Activated T-cell treated with anti-CD3 and anti-CD28 coated beads for 4 hours (primary cell): Measurements from ENCODE around the gene ATP2C2.

ENCODE experiments used
- DNase-seq: peaks from one replicate; pipeline ENCODE4 v3.0.0-alpha.2; 2020

The ATP2C2 gene

GRCh38 chr16:84502075-84502474 is 133.7 kb downstream of the ATP2C2 start:
- DNase-seq, result no peak

GRCh38 chr16:84502581-84502980 is 134.2 kb downstream of the ATP2C2 start:
- no peak for DNase-seq

- no peak for DNase-seq
These were observed 135.5 kb downstream of the ATP2C2 start for GRCh38 chr16:84503751-84504395.

- DNase-seq, result peak; percentile 96
These were observed 136.3 kb downstream of the ATP2C2 start, which contains the start of gene MEAK7 for GRCh38 chr16:84504420-84505248. Gene MEAK7, minus strand, starts transcription at chr16:84504659. Its CDS starts 6,573 bp downstream, at chr16:84498086.

- no peak for DNase-seq
These were observed 137.2 kb downstream of the ATP2C2 start for GRCh38 chr16:84505249-84506187.

- DNase-seq, result no peak
These were observed 139.0 kb downstream of the ATP2C2 start for GRCh38 chr16:84507011-84507982.

GRCh38 chr16:84508502-84508901 is 140.2 kb downstream of the ATP2C2 start:
- DNase-seq, result no peak

- no peak for DNase-seq
These were observed 141.0 kb downstream of the ATP2C2 start for GRCh38 chr16:84509032-84509950.

GRCh38 chr16:84511180-84511800 is 143.0 kb downstream of the ATP2C2 start:
- DNase-seq, result peak; percentile 81

GRCh38 chr16:84511831-84512230 is 143.5 kb downstream of the ATP2C2 start:
- no peak for DNase-seq

- DNase-seq, result no peak
These were observed 144.8 kb downstream of the ATP2C2 start for GRCh38 chr16:84513123-84513522.

GRCh38 chr16:84513666-84514065 is 145.3 kb downstream of the ATP2C2 start:
- DNase-seq, result no peak
